Measurements from ENCODE around the gene WNK4.

- no peak for TF ChIP-seq CTCF (IDR thresholded peaks at IDR 0.05 in 8 of 11, conservative IDR thresholded peaks at IDR 0.05 in 3 of 11)
- no peak for TF ChIP-seq POLR2A (IDR thresholded peaks at IDR 0.05)
- TF ChIP-seq POLR2AphosphoS5 (IDR thresholded peaks at IDR 0.05) = no peak
Observed at GRCh38 chr17:42804918-42805367, 24.5 kb downstream of the WNK4 start.

All from spleen (tissue), 7 donors.